HG03135 (cell line): ENCODE measurements around the gene GABRD.

Experiments used
- ATAC-seq: cut with Tn5 transposase; IDR thresholded peaks from one replicate; pipeline ENCODE4 v1.9.1; 2021; ENCODE audit warnings: mild to moderate bottlenecking, moderate library complexity; ENCODE audit not compliant: unreplicated experiment

GABRD gene

GRCh38 chr1:1984560-1985070, 34.5 kb upstream of the GABRD start:
- ATAC-seq, result no peak

- no peak for ATAC-seq
Observed at GRCh38 chr1:1985375-1986050, 33.6 kb upstream of the GABRD start.

- ATAC-seq, result no peak
Observed at GRCh38 chr1:1986451-1987141, 32.5 kb upstream of the GABRD start.

- ATAC-seq, result no peak
Observed at GRCh38 chr1:1987142-1987510, 32.0 kb upstream of the GABRD start.

- ATAC-seq, result no peak
Observed at GRCh38 chr1:1988061-1988945, 30.8 kb upstream of the GABRD start.

- no peak for ATAC-seq
Observed at GRCh38 chr1:1989102-1989542, 30.0 kb upstream of the GABRD start.

GRCh38 chr1:1989789-1990188, 29.4 kb upstream of the GABRD start:
- no peak for ATAC-seq

- ATAC-seq, result no peak
Observed at GRCh38 chr1:1990222-1990621, 28.9 kb upstream of the GABRD start.

- ATAC-seq, result no peak
Observed at GRCh38 chr1:1994536-1994935, 24.6 kb upstream of the GABRD start.

- no peak for ATAC-seq
Observed at GRCh38 chr1:1996207-1996651, 22.9 kb upstream of the GABRD start.

- ATAC-seq, result no peak
Observed at GRCh38 chr1:1997576-1997975, 21.6 kb upstream of the GABRD start.

- no peak for ATAC-seq
Observed at GRCh38 chr1:2000432-2000831, 18.7 kb upstream of the GABRD start.

- no peak for ATAC-seq
Observed at GRCh38 chr1:2000850-2001249, 18.3 kb upstream of the GABRD start.

- ATAC-seq, result no peak
Observed at GRCh38 chr1:2001773-2002411, 17.3 kb upstream of the GABRD start.

GRCh38 chr1:2003541-2004131, 15.5 kb upstream of the GABRD start, which contains the start of gene CFAP74:
Gene CFAP74 (minus strand): TSS chr1:2003786. CDS start chr1:1990956, 12,830 bp downstream.
- ATAC-seq, result no peak

- ATAC-seq, result no peak
Observed at GRCh38 chr1:2004856-2005255, 14.3 kb upstream of the GABRD start.

GRCh38 chr1:2009101-2010053, 9.8 kb upstream of the GABRD start:
- no peak for ATAC-seq

GRCh38 chr1:2014181-2014580, 5.0 kb upstream of the GABRD start:
- no peak for ATAC-seq
